ENCODE measurements around the gene TMOD1.

- TF ChIP-seq POLR2AphosphoS5 (IDR thresholded peaks at IDR 0.05) (no peak), CTCF (IDR thresholded peaks at IDR 0.05) (no peak)
Measured at GRCh38 chr9:97529363-97530076, 28.1 kb downstream of the TMOD1 start.
